ENCODE measurements around the gene ABCB8. TPM values are rescaled to one million over a fixed set of nuclear protein-coding genes. Genes with fewer than 3 reads are reported as not detected.

ABCB8 gene
- total RNA-seq, 1 donor from 2014 or later, result 36.2 TPM

DNA sequence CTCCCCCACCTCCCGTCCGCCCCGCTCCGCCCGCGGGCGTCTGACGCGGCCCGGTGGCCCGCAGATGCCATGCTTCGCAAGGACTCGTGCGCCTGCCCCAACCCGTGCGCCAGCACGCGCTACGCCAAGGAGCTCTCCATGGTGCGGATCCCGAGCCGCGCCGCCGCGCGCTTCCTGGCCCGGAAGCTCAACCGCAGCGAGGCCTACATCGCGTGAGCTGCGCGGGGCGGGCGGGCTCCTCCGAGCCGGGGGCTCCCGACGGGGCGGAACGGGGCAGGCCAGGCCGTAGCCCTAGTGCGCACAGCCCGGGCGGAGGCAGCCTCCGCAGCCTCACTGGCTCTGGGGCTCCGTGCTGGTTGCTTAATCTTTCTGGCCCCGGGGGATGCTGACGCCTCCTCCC, 22.9 kb downstream of the ABCB8 start:
- TF ChIP-seq CTCF (IDR thresholded peaks at IDR 0.05; ENCODE audit: unreplicated experiment), result no peak
- no peak overlapping the region for H3K4me3 Mint-ChIP-seq (ENCODE audit: low read depth)
- H3K27me3 Mint-ChIP-seq, result peaks cover 23% of the 10 kb centered on the region
- no peaks in the 10 kb centered on the region for H3K9me3 Mint-ChIP-seq (ENCODE audit: low read depth)
- H3K4me1 Mint-ChIP-seq (ENCODE audit: low read depth), result no peaks in the 10 kb centered on the region
- H3K36me3 Mint-ChIP-seq (ENCODE audit: insufficient read depth), result peaks cover 3% of the 10 kb centered on the region
- H3K27ac Mint-ChIP-seq, result no peak overlapping the region
- peak; percentile 75 for DNase-seq (ENCODE audit: low spot score, unreplicated experiment)

GRCh38 chr7:151053096-151053495, 24.8 kb downstream of the ABCB8 start:
- Mint-ChIP-seq H3K27me3 (peaks cover 23% of the 10 kb centered on the region), H3K4me1 (ENCODE audit: low read depth) (peaks cover 12% of the 10 kb centered on the region), H3K4me3 (ENCODE audit: low read depth) (no peak overlapping the region), H3K27ac (no peak overlapping the region), H3K36me3 (ENCODE audit: insufficient read depth) (peaks cover 3% of the 10 kb centered on the region), H3K9me3 (ENCODE audit: low read depth) (no peaks in the 10 kb centered on the region)
- DNase-seq (ENCODE audit: low spot score, unreplicated experiment), result no peak
- TF ChIP-seq CTCF (IDR thresholded peaks at IDR 0.05; ENCODE audit: unreplicated experiment), result no peak

GRCh38 chr7:151053751-151054150, 25.5 kb downstream of the ABCB8 start:
- Mint-ChIP-seq H3K9me3 (ENCODE audit: low read depth) (no peaks in the 10 kb centered on the region), H3K4me3 (ENCODE audit: low read depth) (no peak overlapping the region), H3K27ac (no peak overlapping the region), H3K4me1 (ENCODE audit: low read depth) (peaks cover 17% of the 10 kb centered on the region), H3K27me3 (peaks cover 19% of the 10 kb centered on the region), H3K36me3 (ENCODE audit: insufficient read depth) (peaks cover 3% of the 10 kb centered on the region)
- no peak for DNase-seq (ENCODE audit: low spot score, unreplicated experiment)
- TF ChIP-seq CTCF (IDR thresholded peaks at IDR 0.05; ENCODE audit: unreplicated experiment), result no peak

DNA sequence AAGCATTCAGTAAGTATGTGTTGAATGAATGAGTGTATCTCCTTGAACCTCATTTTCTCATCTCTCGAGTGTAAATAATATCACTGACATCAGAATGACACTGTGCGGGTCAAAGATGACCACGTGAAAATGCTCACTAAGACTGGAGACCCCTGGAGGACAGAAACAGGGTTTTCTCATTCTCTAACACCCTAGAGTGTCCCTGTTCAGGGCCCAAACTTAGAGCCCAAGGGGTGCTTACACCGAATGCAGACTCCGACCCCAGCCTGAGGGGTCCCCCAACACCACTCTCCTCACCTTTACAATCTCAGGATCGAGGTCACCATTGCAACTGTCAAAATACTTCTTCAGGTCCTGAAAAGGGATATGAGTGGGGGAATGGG, 28.0 kb downstream of the ABCB8 start:
- Mint-ChIP-seq H3K9me3 (ENCODE audit: low read depth) (no peaks in the 10 kb centered on the region), H3K4me3 (ENCODE audit: low read depth) (peak overlapping the region; percentile 89), H3K27ac (no peak overlapping the region), H3K4me1 (ENCODE audit: low read depth) (peaks cover 25% of the 10 kb centered on the region), H3K27me3 (peaks cover 8% of the 10 kb centered on the region), H3K36me3 (ENCODE audit: insufficient read depth) (peaks cover 3% of the 10 kb centered on the region)
- no peak for DNase-seq (ENCODE audit: low spot score, unreplicated experiment)
- no peak for TF ChIP-seq CTCF (IDR thresholded peaks at IDR 0.05; ENCODE audit: unreplicated experiment)

GRCh38 chr7:151056666-151057505, 28.6 kb downstream of the ABCB8 start:
- H3K27me3 Mint-ChIP-seq, result peaks cover 4% of the 10 kb centered on the region
- peaks cover 3% of the 10 kb centered on the region for H3K36me3 Mint-ChIP-seq (ENCODE audit: insufficient read depth)
- no peak for DNase-seq (ENCODE audit: low spot score, unreplicated experiment)
- H3K27ac Mint-ChIP-seq, result peak overlapping the region; percentile 93
- peaks cover 31% of the 10 kb centered on the region for H3K4me1 Mint-ChIP-seq (ENCODE audit: low read depth)
- peak; percentile 30 for TF ChIP-seq CTCF (IDR thresholded peaks at IDR 0.05; ENCODE audit: unreplicated experiment)
- no peaks in the 10 kb centered on the region for H3K9me3 Mint-ChIP-seq (ENCODE audit: low read depth)
- H3K4me3 Mint-ChIP-seq (ENCODE audit: low read depth), result peak overlapping the region; percentile 89
